ENCODE results near the gene DCDC1.

Gene DCDC1

DNA sequence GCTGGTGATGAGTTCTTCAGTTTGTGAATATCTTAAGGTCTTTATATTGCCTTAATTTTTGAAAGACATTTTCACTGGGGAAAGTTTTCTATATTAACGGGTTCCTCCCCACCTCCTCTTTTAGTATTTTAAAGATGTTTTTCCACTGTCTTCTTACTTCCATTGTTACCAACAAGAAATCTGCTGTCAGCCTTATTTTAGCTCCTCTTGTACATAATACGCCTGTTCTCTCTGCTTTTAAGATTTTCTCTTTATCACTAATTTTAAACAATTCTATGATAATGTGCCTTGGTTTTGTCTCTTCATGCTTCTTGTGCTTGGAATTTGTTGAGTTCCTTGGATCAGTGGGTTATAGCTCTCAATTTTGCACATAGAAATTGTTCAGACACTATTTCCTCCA is 280.4 kb downstream of the DCDC1 start:
- no peak overlapping the region for H3K9ac ChIP-seq (ENCODE audit: low read length)
- no peak overlapping the region for H3K4ac ChIP-seq (ENCODE audit: low read depth, low read length)
- H2BK120ac ChIP-seq (ENCODE audit: insufficient read depth, low read length, poor library complexity) = no peak overlapping the region
- no peak overlapping the region for H2AFZ ChIP-seq (ENCODE audit: insufficient read depth, low read length, poor library complexity)
- no peaks in the 10 kb centered on the region for H3K27me3 ChIP-seq (ENCODE audit: insufficient read depth, low read length)
- no peaks in the 10 kb centered on the region for H3K79me2 ChIP-seq (ENCODE audit: control insufficient read depth, insufficient read depth, low read length, poor library complexity)
- H3K18ac ChIP-seq (ENCODE audit: low read length) = no peak overlapping the region
- no CpG with 5 or more reads among the region's 2 CpGs for WGBS (ENCODE audit: extremely low coverage, insufficient coverage, insufficient read length)
- no peaks in the 10 kb centered on the region for H3K4me1 ChIP-seq (ENCODE audit: control insufficient read depth in 1 of 2, insufficient read depth in 2 of 2, low read length in 2 of 2)
- no peak overlapping the region for H3K14ac ChIP-seq (ENCODE audit: low read length)
- H2AK5ac ChIP-seq (ENCODE audit: low read length) = no peak overlapping the region
- H3K4me2 ChIP-seq (ENCODE audit: low read length) = no peak overlapping the region
- H3K9me3 ChIP-seq (ENCODE audit: insufficient read depth, low read depth, low read length) = peaks cover 1% of the 10 kb centered on the region
- no peaks in the 10 kb centered on the region for H3K79me1 ChIP-seq (ENCODE audit: low read length)
- no peak overlapping the region for H4K91ac ChIP-seq (ENCODE audit: low read depth, low read length)
- H3K23ac ChIP-seq (ENCODE audit: low read length) = no peak overlapping the region
- H4K8ac ChIP-seq (ENCODE audit: low read depth, low read length) = no peak overlapping the region
- no peak overlapping the region for H4K12ac ChIP-seq (ENCODE audit: low read depth, low read length)
- H3K27ac ChIP-seq (ENCODE audit: low read depth, low read length) = no peak overlapping the region
- H2BK5ac ChIP-seq (ENCODE audit: low read depth, low read length, poor library complexity) = no peak overlapping the region
- H3K4me3 ChIP-seq (ENCODE audit: low read depth, low read length) = no peak overlapping the region
- DNase-seq = no peak
- H3K36me3 ChIP-seq (ENCODE audit: control insufficient read depth in 1 of 2, insufficient read depth in 2 of 2, low read length in 2 of 2) = no peaks in the 10 kb centered on the region
- no peak overlapping the region for H2BK12ac ChIP-seq (ENCODE audit: low read length)

DNA sequence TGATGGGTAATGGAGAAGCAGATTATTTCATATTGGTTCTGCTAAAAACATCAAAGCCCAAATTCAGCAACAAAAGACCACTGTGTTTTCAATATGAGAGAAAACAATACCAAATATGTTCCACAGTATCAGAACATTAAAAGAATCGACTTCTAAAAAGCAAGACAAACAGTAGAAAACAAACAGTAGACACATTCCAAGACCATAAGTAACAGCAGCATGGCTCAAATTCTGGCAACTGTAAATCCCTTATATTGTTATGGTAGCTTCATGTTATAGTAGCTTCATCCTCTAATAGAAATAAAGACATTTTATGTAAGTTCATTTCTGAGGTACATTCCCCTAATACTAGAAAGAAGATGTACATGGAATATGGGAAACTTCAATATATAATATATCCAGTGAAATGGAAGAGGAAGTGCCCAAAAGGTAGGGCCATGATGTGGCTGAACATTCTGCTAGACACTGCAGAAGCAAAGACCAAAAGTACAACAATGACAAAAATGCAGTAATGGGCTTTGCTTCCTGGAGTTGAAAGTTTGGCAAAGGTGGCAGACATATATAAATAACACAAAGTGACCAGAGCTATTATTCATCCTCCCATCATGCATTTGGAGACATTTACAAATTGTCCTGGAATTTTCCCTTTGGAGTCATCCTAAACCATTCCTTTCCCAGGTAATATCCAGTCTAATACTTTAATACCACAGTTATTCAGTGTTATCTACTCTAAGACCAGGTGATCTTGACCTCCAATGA is 299.9 kb downstream of the DCDC1 start:
- Histone ChIP-seq H3K18ac (ENCODE audit: low read length) (no peak overlapping the region), H3K23ac (ENCODE audit: low read length) (no peak overlapping the region), H2BK12ac (ENCODE audit: low read length) (no peak overlapping the region), H2AFZ (ENCODE audit: insufficient read depth, low read length, poor library complexity) (no peak overlapping the region), H2BK5ac (ENCODE audit: low read depth, low read length, poor library complexity) (no peak overlapping the region), H3K9ac (ENCODE audit: low read length) (no peak overlapping the region), H3K9me3 (ENCODE audit: insufficient read depth, low read depth, low read length) (no peaks in the 10 kb centered on the region), H3K79me2 (ENCODE audit: control insufficient read depth, insufficient read depth, low read length, poor library complexity) (no peaks in the 10 kb centered on the region), H3K4ac (ENCODE audit: low read depth, low read length) (no peak overlapping the region), H3K4me2 (ENCODE audit: low read length) (no peak overlapping the region), H2BK120ac (ENCODE audit: insufficient read depth, low read length, poor library complexity) (no peak overlapping the region), H2AK5ac (ENCODE audit: low read length) (no peak overlapping the region), H4K91ac (ENCODE audit: low read depth, low read length) (no peak overlapping the region), H3K79me1 (ENCODE audit: low read length) (no peaks in the 10 kb centered on the region), H3K4me3 (ENCODE audit: low read depth, low read length) (no peak overlapping the region), H3K27ac (ENCODE audit: low read depth, low read length) (no peak overlapping the region), H3K4me1 (ENCODE audit: control insufficient read depth in 1 of 2, insufficient read depth in 2 of 2, low read length in 2 of 2) (no peaks in the 10 kb centered on the region), H3K36me3 (ENCODE audit: control insufficient read depth in 1 of 2, insufficient read depth in 2 of 2, low read length in 2 of 2) (no peaks in the 10 kb centered on the region), H4K12ac (ENCODE audit: low read depth, low read length) (no peak overlapping the region), H4K8ac (ENCODE audit: low read depth, low read length) (no peak overlapping the region), H3K27me3 (ENCODE audit: insufficient read depth, low read length) (no peaks in the 10 kb centered on the region), H3K14ac (ENCODE audit: low read length) (no peak overlapping the region)
- no peak for DNase-seq
- WGBS (ENCODE audit: extremely low coverage, insufficient coverage, insufficient read length) = no CpG with 5 or more reads among the region's 1 CpG

DNA sequence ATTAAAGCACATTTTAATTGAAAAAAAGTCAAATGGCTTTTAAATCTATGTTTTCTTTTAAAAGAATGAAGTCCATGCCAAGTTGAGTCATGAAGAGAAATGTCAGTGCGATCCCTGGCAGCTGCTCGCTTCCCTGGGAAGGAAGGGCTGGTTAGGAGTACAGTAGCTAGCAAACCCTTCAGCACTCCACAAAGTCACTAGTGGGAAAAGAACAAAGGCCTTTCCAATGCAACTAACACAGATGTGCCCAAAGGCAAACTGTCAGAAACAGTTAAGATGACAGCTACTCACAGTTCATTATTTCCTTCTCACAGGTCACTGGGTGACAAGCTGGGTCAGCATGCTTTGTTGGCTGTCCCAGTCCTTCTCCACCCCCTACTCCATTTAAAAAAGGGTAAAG is 308.7 kb downstream of the DCDC1 start:
- no peak overlapping the region for H3K4me2 ChIP-seq (ENCODE audit: low read length)
- H3K9me3 ChIP-seq (ENCODE audit: insufficient read depth, low read depth, low read length) = no peaks in the 10 kb centered on the region
- H3K4ac ChIP-seq (ENCODE audit: low read depth, low read length) = no peak overlapping the region
- no peak overlapping the region for H3K18ac ChIP-seq (ENCODE audit: low read length)
- no peak overlapping the region for H2AK5ac ChIP-seq (ENCODE audit: low read length)
- H3K27me3 ChIP-seq (ENCODE audit: insufficient read depth, low read length) = no peaks in the 10 kb centered on the region
- DNase-seq = no peak
- H4K91ac ChIP-seq (ENCODE audit: low read depth, low read length) = no peak overlapping the region
- peaks cover 0 to 2% of the 10 kb centered on the region in 2 experiments for H3K4me1 ChIP-seq (ENCODE audit: control insufficient read depth in 1 of 2, insufficient read depth in 2 of 2, low read length in 2 of 2)
- H3K79me1 ChIP-seq (ENCODE audit: low read length) = no peaks in the 10 kb centered on the region
- H3K79me2 ChIP-seq (ENCODE audit: control insufficient read depth, insufficient read depth, low read length, poor library complexity) = no peaks in the 10 kb centered on the region
- no peak overlapping the region for H3K23ac ChIP-seq (ENCODE audit: low read length)
- H2AFZ ChIP-seq (ENCODE audit: insufficient read depth, low read length, poor library complexity) = no peak overlapping the region
- no peak overlapping the region for H4K12ac ChIP-seq (ENCODE audit: low read depth, low read length)
- H2BK120ac ChIP-seq (ENCODE audit: insufficient read depth, low read length, poor library complexity) = no peak overlapping the region
- H3K27ac ChIP-seq (ENCODE audit: low read depth, low read length) = no peak overlapping the region
- H3K4me3 ChIP-seq (ENCODE audit: low read depth, low read length) = no peak overlapping the region
- H2BK5ac ChIP-seq (ENCODE audit: low read depth, low read length, poor library complexity) = no peak overlapping the region
- no CpG with 5 or more reads among the region's 2 CpGs for WGBS (ENCODE audit: extremely low coverage, insufficient coverage, insufficient read length)
- H3K9ac ChIP-seq (ENCODE audit: low read length) = no peak overlapping the region
- no peak overlapping the region for H2BK12ac ChIP-seq (ENCODE audit: low read length)
- no peak overlapping the region for H3K14ac ChIP-seq (ENCODE audit: low read length)
- no peaks in the 10 kb centered on the region for H3K36me3 ChIP-seq (ENCODE audit: control insufficient read depth in 1 of 2, insufficient read depth in 2 of 2, low read length in 2 of 2)
- H4K8ac ChIP-seq (ENCODE audit: low read depth, low read length) = no peak overlapping the region

DNA sequence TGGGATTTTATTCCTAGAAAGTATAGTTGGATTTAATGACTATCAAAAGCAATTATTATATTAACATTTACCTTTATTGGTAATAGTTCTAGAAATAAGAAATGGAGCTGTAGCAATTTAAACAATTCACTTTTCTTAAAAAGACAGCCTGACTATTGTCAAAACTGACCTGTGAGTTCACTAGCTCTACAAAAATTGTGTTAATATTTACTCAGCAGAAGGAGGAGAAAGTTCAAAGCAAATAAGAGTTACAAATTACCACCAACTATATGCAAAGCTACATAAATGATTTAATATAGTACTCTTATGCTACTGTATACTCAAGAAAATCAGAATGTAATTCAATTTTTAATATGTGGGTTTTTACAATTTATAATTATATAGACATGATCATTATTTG is 310.0 kb downstream of the DCDC1 start:
- Histone ChIP-seq H3K36me3 (ENCODE audit: control insufficient read depth in 1 of 2, insufficient read depth in 2 of 2, low read length in 2 of 2) (no peaks in the 10 kb centered on the region), H3K79me1 (ENCODE audit: low read length) (no peaks in the 10 kb centered on the region), H3K27ac (ENCODE audit: low read depth, low read length) (no peak overlapping the region), H2BK120ac (ENCODE audit: insufficient read depth, low read length, poor library complexity) (no peak overlapping the region), H3K14ac (ENCODE audit: low read length) (no peak overlapping the region), H3K4me3 (ENCODE audit: low read depth, low read length) (no peak overlapping the region), H4K8ac (ENCODE audit: low read depth, low read length) (no peak overlapping the region), H4K12ac (ENCODE audit: low read depth, low read length) (no peak overlapping the region), H4K91ac (ENCODE audit: low read depth, low read length) (no peak overlapping the region), H3K79me2 (ENCODE audit: control insufficient read depth, insufficient read depth, low read length, poor library complexity) (no peaks in the 10 kb centered on the region), H3K4me1 (ENCODE audit: control insufficient read depth in 1 of 2, insufficient read depth in 2 of 2, low read length in 2 of 2) (peaks cover 0 to 2% of the 10 kb centered on the region in 2 experiments), H3K27me3 (ENCODE audit: insufficient read depth, low read length) (no peaks in the 10 kb centered on the region), H2BK12ac (ENCODE audit: low read length) (no peak overlapping the region), H3K4me2 (ENCODE audit: low read length) (no peak overlapping the region), H3K18ac (ENCODE audit: low read length) (no peak overlapping the region), H2AK5ac (ENCODE audit: low read length) (no peak overlapping the region), H2AFZ (ENCODE audit: insufficient read depth, low read length, poor library complexity) (no peak overlapping the region), H3K9me3 (ENCODE audit: insufficient read depth, low read depth, low read length) (no peaks in the 10 kb centered on the region), H2BK5ac (ENCODE audit: low read depth, low read length, poor library complexity) (no peak overlapping the region), H3K23ac (ENCODE audit: low read length) (no peak overlapping the region), H3K4ac (ENCODE audit: low read depth, low read length) (no peak overlapping the region), H3K9ac (ENCODE audit: low read length) (no peak overlapping the region)
- no peak for DNase-seq

All from trophoblast cell (in vitro differentiated cells and primary cell).